KBM-7 (cell line): Measurements from ENCODE around the gene FAM13A.
"Not testable (repeated sequence)": the region's sequence is repeated elsewhere in the genome, so short reads cannot be mapped to it uniquely, and the experiment has no call there.

Source experiments
- DNase-seq: peaks from one replicate; pipeline ENCODE4 v3.0.0-alpha.2; 2015
- in situ Hi-C: fragments of 300-500 bp; cut with MboI; formaldehyde crosslinking; loops from 2 replicates; pipeline ENCODE4 v1.14.3; 2020; ENCODE audit warnings: low sequenced_read_pairs, low pct_unique_long_range_greater_than_20kb, mixed read lengths

The FAM13A gene

DNA sequence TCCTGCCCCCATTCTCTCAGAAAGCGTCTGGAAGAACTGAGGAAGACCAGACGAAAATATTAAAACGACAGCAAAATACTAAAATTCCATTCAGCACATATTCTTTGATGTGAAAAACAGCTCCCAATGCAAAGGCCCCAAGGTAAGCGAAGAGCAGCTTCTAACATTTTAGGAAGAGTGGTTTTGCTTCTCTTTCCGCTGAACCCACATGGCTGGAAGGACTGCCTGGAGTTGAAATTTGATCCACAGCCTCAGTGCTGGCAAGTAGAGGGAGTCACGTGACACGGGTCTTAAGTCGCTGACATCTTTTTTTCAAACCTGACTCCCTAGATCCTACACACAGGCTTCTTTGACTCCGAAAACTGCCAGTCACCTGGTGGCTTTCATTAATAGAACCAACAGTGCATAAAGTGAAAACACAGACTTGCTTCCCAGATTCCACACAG, at the start of gene FAM13A:
Gene FAM13A (minus strand): TSS at position 233 of the 446 bp plus-strand sequence. CDS start 221 bp downstream, at position 12.
- DNase-seq: peak; percentile 93
- in situ Hi-C loops: no loop called here

DNA sequence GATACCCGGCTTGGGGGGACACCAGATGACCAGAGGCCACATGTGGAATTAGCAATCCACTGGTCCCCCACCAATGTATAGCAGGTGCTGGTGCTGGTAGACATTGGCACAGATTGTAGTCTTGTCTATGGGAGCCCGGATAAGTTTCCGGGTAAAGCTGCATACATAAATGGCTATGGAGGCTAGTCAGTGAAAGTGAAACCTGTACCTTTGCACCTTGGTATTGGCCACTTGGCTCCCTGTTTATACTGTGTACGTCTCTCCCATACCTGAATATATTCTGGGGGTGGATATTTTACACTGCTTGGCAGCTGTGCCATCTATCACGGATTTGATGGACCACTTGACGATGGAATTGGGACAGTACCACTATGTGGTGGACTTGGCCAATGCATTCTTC, 48.7 kb upstream of the FAM13A start:
- in situ Hi-C loops: no loop called here

DNA sequence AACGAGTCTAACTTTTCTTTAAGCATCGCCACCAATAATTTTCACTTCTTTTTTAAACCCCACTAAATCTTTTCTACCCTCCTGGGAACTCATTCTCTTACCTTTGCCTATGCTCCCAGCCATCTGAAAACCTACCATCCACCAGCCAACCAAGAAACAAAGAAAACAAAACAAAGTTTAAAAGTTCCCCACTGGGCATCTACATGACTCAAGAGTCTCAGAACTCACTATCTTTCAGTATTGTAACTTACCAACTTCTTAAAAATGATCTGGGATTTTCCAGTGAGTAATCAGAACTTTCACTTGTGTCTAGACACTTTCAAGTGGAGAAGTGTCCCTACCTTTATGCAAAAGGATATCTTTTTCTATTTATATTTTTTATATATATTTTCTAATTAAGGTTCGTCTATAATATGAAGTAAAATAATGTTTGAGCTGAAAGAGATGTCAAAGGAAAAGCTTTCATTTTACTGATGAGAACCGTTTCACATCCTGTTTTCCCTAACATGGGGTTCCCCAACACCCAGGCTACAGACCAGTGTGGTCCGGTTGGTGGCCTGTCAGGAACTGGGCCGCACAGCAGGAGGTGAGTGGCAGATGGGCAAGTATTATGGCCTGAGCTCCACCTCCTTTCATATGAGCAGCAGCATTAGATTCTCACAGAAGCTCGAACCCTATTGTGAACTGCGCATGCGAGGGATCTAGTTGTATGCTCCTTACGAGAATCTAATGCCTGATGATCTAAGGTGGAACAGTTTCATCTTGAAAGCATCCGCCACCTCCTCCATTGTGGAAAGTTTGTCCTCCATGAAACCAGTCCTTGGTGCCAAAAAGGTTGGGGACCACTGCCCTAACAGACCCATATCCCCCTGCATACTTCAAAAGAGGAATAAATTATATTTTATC, 44.5 kb upstream of the FAM13A start:
- DNase-seq: no peak
- in situ Hi-C loops: no loop called here

More for the DNA sequence above, 48.7 kb upstream of the FAM13A start:
- no peak for DNase-seq

GRCh38 chr4:89100853-89101252, 43.9 kb upstream of the FAM13A start:
- in situ Hi-C loops: no loop called here
- no peak for DNase-seq

GRCh38 chr4:89099471-89099870, 42.5 kb upstream of the FAM13A start:
- peak; percentile 37 for DNase-seq
- in situ Hi-C loops: no loop called here

DNA sequence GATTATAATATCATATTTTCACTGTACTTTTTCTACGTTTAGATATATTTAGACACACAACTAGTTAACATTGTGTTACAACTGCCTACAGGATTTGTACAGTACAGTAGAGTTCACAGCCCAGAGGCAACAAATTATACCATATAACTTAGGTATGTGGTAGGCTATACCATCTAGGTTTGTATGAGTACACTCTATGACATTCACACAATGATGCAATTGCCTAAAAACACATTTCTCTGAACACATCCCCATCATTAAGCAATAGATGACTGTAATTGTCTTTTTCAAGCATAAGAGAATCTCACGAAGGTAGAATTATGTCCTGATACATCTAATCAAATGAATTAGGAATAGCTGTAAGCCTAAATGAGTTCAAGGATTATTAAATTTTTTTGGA, 42.0 kb upstream of the FAM13A start:
- in situ Hi-C loops: no loop called here

DNA sequence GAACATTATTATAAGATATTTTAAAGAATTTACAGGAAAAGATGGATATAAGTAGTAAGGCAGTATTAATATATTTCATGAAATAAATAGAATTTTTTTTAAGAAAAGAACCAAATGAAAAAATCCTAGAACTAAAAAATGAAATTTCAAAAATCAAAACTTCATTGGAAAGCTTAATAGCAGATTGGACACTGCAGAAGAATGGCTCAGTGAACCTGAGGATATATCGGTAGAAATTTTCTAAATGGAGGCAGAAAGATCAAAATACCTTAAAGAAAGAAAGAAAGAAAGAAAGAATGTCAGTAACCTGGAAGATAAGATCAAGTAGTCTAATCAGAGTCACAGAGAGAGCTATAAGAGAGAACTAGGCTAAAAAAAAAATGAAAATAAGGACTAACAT, 21.3 kb upstream of the FAM13A start:
- in situ Hi-C loops: no loop called here

More for the DNA sequence above, 42.0 kb upstream of the FAM13A start:
- no peak for DNase-seq

DNA sequence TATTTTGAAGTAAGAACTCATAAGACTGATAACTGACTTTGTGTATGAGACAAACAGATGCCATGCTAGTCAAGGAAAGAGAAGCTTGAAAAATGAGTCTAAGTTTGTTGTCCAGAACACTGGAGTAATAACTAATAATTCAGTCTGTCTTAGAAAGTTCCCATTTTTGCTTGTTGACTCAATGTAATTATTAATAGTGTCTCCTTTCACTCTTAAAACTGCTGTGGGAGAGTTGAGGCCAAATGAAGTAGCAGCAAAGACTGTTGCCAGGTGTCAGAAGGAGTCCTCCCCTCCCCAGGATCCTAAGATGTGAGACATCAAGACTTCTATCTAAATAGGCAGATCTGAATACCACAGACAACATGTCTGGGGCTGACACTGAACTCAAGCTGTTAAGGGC, 20.8 kb upstream of the FAM13A start:
- no peak for DNase-seq
- in situ Hi-C loops: no loop called here

More for the DNA sequence above, 21.3 kb upstream of the FAM13A start:
- DNase-seq: no peak

DNA sequence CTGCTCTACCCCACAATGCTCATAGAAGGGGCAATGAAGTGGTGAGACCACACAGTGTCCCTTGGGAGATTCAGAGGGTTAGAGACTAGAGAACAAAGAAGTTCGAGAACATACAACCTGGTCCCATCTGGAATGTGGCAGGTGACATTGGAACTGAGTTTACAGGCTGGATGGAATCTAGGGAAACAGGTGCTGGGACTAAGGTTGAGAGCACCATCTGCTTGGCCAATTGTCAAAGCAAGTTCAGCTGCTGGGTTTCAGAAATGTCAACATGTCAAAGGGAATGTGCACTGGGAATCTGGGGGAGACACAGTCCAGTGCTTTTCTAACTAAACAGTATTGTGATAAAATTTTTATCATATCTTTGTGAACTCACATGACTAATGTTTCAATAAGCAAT, 15.9 kb upstream of the FAM13A start:
- no peak for DNase-seq
- in situ Hi-C loops: no loop called here

- in situ Hi-C loops: no loop called here
- no peak for DNase-seq
Observed at GRCh38 chr4:89071311-89071710, 14.3 kb upstream of the FAM13A start.

DNA sequence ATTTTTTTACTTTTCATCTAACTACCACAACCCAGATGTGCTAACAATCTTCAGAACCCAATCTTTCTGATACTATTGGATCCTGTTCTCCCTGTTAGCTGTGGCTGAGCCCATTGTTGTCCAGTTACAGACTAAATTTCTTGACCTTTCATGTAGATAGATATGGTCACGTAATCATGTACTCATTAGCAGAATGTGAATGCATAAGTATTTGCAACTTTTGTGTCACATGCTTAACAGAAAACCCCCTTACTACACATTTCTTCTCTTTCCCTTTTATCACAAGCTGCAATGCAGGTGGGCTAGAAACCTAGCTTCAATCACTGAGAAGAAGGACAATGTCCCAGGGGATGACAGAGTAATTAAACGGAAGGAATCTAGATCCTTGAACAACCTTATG, 13.1 kb upstream of the FAM13A start:
- in situ Hi-C loops: no loop called here
- no peak for DNase-seq

- in situ Hi-C loops: no loop called here
- DNase-seq: peak; percentile 48
Observed at GRCh38 chr4:89069481-89069880, 12.5 kb upstream of the FAM13A start.

DNA sequence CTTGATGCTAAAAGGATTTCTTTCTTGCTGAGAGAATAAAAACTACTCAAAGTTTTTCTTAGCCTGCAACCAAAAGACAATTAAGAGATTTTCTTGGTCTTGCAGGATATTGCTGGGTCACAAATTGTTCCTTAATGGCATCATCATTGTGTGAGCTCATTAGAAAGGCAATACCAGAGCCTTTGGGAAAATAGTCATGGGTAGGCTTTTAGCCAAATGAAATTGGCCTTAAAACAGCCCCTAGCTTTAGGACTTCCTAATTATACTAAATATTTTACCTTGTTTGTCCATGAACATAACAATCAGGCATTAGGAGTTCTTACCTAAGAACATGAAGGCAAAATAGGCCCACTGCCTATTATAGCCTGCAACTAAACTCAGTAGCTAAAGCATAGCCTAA, 10.4 kb upstream of the FAM13A start:
- no peak for DNase-seq
- in situ Hi-C loops: no loop called here

DNA sequence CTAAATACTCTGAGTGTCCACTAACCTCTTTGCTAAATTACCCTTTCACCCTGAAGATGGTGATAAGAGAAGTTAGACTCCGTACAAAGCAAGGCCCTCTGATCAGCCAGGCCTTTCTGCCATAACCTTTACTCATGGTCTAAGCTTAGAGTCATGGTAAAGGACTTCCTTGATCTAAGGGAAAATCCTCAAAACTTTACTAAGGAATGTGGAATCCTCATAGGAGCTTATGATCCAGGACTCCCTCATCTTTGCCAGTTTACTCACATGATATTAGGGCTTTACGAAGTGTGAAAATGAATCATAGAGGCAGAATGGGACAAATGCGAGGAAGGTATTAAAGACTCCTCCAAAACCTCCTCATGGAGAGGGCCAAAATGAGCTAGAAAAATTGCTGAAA, 7.9 kb upstream of the FAM13A start:
- no peak for DNase-seq
- in situ Hi-C loops: no loop called here

- in situ Hi-C loops: not testable (repeated sequence)
- DNase-seq: peak; percentile 38
Observed at GRCh38 chr4:89057844-89058243, 859 bp upstream of the FAM13A start.

DNA sequence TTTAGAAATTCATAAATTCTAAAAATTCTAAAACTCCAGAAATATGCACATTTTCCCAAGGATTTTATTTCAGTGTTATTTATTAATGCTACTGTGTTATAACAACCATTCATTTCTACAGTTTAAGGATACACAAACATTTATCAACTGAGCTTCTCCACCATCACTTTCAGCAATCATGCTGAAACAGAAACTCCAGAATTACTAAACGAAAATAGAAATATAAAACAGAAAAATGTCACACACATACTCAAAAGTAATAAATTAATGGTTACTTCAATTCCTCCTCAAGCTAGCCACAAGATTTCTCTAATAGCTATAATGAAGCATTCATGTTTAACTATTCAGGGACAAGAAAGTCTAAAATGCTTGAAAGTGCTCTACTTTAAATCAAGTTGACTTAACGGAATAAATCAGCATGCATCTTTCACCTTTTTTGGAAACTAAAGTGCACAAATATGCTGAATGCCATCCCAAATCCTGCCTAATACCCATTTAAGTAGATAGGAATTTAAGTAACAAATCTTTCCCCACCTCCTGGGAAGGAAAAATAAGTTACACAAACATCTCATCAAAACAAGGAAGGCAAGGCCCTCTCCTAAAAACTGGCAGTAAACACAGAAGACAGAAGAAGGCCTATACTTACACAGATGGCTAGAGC, 563 bp downstream of the FAM13A start:
- in situ Hi-C loops: no loop called here
- DNase-seq: no peak

GRCh38 chr4:89055157-89056080, 1.6 kb downstream of the FAM13A start:
- peak; percentile 33 for DNase-seq

GRCh38 chr4:89054627-89055026, 2.4 kb downstream of the FAM13A start:
- no peak for DNase-seq
- in situ Hi-C loops: no loop called here

More at GRCh38 chr4:89055157-89056080, 1.6 kb downstream of the FAM13A start:
- in situ Hi-C loops: no loop called here

DNA sequence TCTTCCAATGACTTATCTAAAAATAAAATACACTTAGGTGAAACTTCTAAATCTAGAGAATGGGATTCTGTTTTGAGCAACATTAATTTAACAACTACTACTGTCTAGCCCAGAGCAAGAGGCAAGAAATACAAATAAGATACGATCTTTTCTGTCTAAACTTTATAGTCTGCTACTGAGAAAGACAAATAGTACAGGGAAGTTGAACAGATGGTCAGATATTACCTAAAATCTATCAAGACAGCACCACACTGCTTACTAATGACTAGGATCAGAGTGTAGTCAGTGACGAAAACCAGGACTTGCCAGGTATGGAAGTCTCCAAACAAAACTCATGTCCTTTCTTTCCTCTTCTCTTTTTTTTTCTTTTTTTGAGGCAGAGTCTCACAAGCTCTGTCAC, 7.1 kb downstream of the FAM13A start:
- in situ Hi-C loops: no loop called here
- no peak for DNase-seq
